Measurements from ENCODE around the gene GCNT3.
A peak's percentile ranks its signal among the peaks of the same experiment; 100 is the strongest.
"Not testable (repeated sequence)": the region's sequence is repeated elsewhere in the genome, so short reads cannot be mapped to it uniquely, and the experiment has no call there.

Gene GCNT3

DNA sequence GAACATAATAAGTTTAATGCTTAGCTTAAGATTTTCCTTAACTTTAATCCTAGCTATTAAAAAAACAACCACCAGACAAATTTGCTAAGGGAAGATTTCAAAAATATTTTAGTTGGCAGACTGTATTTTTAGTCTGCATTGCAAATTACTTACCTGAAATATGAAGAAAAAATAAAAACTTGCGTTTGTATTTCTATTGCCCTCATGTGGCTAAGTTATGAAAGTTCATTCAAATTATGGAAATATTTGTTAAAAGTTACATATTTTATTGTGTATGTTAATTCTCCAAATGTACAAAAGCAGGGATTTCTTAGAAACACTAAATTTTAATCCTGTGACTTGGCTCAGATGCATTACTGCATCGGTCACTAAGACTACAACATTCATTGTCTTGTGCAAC, 30.8 kb downstream of the GCNT3 start:
- Histone ChIP-seq H3K79me2 (ENCODE audit: insufficient read depth, low read depth) (no peaks in the 10 kb centered on the region), H3K9ac (no peak overlapping the region), H4K20me1 (ENCODE audit: insufficient read depth) (no peaks in the 10 kb centered on the region), H3K4me1 (ENCODE audit: low read depth, poor library complexity, severe bottlenecking) (no peaks in the 10 kb centered on the region), H3K4me2 (no peak overlapping the region), H3K27ac (no peak overlapping the region), H3K27me3 (ENCODE audit: insufficient read depth, low read depth) (no peaks in the 10 kb centered on the region), H3K4me3 (IDR thresholded peaks at IDR 0.05; ENCODE audit: insufficient read depth, low read depth, low read length) (no peak overlapping the region), H2AFZ (ENCODE audit: low read depth) (no peak overlapping the region), H3K36me3 (ENCODE audit: insufficient read depth) (no peaks in the 10 kb centered on the region)
- TF ChIP-seq, protein P1, sequence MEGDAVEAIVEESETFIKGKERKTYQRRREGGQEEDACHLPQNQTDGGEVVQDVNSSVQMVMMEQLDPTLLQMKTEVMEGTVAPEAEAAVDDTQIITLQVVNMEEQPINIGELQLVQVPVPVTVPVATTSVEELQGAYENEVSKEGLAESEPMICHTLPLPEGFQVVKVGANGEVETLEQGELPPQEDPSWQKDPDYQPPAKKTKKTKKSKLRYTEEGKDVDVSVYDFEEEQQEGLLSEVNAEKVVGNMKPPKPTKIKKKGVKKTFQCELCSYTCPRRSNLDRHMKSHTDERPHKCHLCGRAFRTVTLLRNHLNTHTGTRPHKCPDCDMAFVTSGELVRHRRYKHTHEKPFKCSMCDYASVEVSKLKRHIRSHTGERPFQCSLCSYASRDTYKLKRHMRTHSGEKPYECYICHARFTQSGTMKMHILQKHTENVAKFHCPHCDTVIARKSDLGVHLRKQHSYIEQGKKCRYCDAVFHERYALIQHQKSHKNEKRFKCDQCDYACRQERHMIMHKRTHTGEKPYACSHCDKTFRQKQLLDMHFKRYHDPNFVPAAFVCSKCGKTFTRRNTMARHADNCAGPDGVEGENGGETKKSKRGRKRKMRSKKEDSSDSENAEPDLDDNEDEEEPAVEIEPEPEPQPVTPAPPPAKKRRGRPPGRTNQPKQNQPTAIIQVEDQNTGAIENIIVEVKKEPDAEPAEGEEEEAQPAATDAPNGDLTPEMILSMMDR (conservative IDR thresholded peaks at IDR 0.05; ENCODE audit: low read depth, low read length) = peak; percentile 25

DNA sequence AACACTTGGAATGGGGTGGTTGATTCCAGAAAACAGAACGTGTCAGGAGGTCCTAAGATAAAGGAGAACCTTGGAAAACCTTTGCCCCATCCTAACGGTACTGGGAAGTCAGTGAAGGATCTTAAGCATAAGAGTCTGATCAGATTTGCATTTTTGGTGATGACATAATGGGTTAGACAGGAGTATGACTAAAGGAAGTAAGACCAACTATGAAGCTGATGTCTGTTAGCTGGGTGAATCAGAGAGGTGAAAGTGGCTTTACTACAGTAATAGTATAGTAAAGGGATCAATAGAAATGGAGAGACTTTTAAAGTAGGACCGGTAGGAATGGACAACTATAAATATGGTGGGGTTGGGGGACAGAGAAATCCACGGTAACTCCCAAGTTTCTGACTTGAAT, 33.2 kb downstream of the GCNT3 start:
- no peak overlapping the region for H3K27ac ChIP-seq
- H3K9ac ChIP-seq = no peak overlapping the region
- no peaks in the 10 kb centered on the region for H3K79me2 ChIP-seq (ENCODE audit: insufficient read depth, low read depth)
- H3K4me3 ChIP-seq (IDR thresholded peaks at IDR 0.05; ENCODE audit: insufficient read depth, low read depth, low read length) = no peak overlapping the region
- no peak overlapping the region for H2AFZ ChIP-seq (ENCODE audit: low read depth)
- no peaks in the 10 kb centered on the region for H3K4me1 ChIP-seq (ENCODE audit: low read depth, poor library complexity, severe bottlenecking)
- H3K27me3 ChIP-seq (ENCODE audit: insufficient read depth, low read depth) = no peaks in the 10 kb centered on the region
- H3K4me2 ChIP-seq = no peak overlapping the region
- H3K36me3 ChIP-seq (ENCODE audit: insufficient read depth) = no peaks in the 10 kb centered on the region
- no peaks in the 10 kb centered on the region for H4K20me1 ChIP-seq (ENCODE audit: insufficient read depth)
- TF ChIP-seq, protein P1 (conservative IDR thresholded peaks at IDR 0.05; ENCODE audit: low read depth, low read length) = no peak

DNA sequence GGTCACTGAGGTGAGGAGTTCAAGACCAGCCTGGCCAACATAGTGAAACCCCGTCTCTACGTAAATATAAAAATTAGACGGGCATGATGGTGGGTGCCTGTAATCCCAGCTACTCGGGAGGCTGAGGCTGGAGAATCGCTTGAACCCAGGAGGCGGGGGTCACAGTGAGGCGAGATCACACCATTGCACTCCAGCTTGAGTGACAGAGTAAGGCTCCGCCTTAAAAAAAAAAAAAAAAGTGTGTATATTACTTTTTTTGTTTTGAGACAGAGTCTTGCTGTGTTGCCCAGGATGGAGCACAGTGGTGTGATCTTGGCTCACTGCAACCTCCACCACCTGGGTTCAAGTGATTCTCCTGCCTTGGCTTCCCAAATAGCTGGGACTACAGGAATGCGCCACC, 34.2 kb downstream of the GCNT3 start:
- H3K27ac ChIP-seq; H3K79me2 ChIP-seq (ENCODE audit: insufficient read depth, low read depth); H3K4me2 ChIP-seq; H3K4me1 ChIP-seq (ENCODE audit: low read depth, poor library complexity, severe bottlenecking); H3K27me3 ChIP-seq (ENCODE audit: insufficient read depth, low read depth); H3K9ac ChIP-seq; H2AFZ ChIP-seq (ENCODE audit: low read depth); H3K36me3 ChIP-seq (ENCODE audit: insufficient read depth); H4K20me1 ChIP-seq (ENCODE audit: insufficient read depth); H3K4me3 ChIP-seq (IDR thresholded peaks at IDR 0.05; ENCODE audit: insufficient read depth, low read depth, low read length): not testable (repeated sequence)

DNA sequence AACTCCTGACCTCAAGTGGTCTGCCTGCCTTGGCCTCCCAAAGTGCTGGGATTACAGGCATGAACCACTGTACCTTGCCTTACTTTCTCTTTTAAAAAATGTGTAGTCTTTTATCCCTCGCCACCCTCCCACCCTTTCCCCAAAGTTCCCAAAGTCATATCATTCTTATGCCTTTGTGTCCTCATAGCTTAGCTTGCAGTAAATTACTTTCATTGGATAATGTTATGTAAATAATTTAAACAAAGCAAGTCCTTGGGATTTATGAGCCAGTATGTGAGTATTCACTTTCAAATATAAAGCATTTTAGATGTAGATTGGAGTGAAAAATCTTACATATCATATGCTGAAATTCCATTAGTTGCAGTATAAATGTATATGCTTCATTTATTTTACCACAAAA, 34.7 kb downstream of the GCNT3 start:
- no peaks in the 10 kb centered on the region for H4K20me1 ChIP-seq (ENCODE audit: insufficient read depth)
- no peaks in the 10 kb centered on the region for H3K36me3 ChIP-seq (ENCODE audit: insufficient read depth)

DNA sequence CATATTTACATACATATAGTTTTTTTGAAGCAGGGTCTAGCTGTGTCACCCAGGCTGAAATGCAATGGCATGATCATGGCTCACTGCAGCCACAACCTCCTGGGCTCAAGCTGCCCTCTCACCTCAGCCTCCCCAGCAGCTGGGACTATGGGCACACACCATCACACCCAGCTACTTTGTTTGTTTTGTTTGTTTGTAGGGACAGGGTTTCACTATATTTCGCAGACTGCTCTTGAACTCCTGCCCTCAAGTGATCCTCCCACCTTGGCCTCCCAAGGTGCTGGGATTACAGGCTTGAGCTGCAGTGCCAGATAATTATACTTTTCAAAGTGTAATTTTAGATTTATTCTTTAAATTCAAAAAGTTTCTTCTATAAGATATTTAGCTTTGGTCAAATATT, 35.5 kb downstream of the GCNT3 start:
- Histone ChIP-seq H3K4me3 (IDR thresholded peaks at IDR 0.05; ENCODE audit: insufficient read depth, low read depth, low read length) (no peak overlapping the region), H3K36me3 (ENCODE audit: insufficient read depth) (0 out of 2 replicates have a peak, but pooled peaks cover 3% of the 10 kb centered on the region), H3K27me3 (ENCODE audit: insufficient read depth, low read depth) (no peaks in the 10 kb centered on the region), H3K27ac (no peak overlapping the region), H4K20me1 (ENCODE audit: insufficient read depth) (no peaks in the 10 kb centered on the region), H3K4me2 (no peak overlapping the region), H3K4me1 (ENCODE audit: low read depth, poor library complexity, severe bottlenecking) (no peaks in the 10 kb centered on the region), H3K79me2 (ENCODE audit: insufficient read depth, low read depth) (no peaks in the 10 kb centered on the region), H3K9ac (no peak overlapping the region), H2AFZ (ENCODE audit: low read depth) (no peak overlapping the region)
- TF ChIP-seq, protein P1 (conservative IDR thresholded peaks at IDR 0.05; ENCODE audit: low read depth, low read length) = no peak

More for the DNA sequence above, 34.7 kb downstream of the GCNT3 start:
- no peak overlapping the region for H2AFZ ChIP-seq (ENCODE audit: low read depth)
- TF ChIP-seq, protein P1 (conservative IDR thresholded peaks at IDR 0.05; ENCODE audit: low read depth, low read length) = no peak
- H3K27me3 ChIP-seq (ENCODE audit: insufficient read depth, low read depth) = no peaks in the 10 kb centered on the region
- H3K79me2 ChIP-seq (ENCODE audit: insufficient read depth, low read depth) = no peaks in the 10 kb centered on the region
- no peaks in the 10 kb centered on the region for H3K4me1 ChIP-seq (ENCODE audit: low read depth, poor library complexity, severe bottlenecking)
- H3K27ac ChIP-seq = no peak overlapping the region
- no peak overlapping the region for H3K4me3 ChIP-seq (IDR thresholded peaks at IDR 0.05; ENCODE audit: insufficient read depth, low read depth, low read length)
- no peak overlapping the region for H3K4me2 ChIP-seq
- no peak overlapping the region for H3K9ac ChIP-seq
